ENCODE results near the gene CLIC4.
"Not testable (repeated sequence)": the region's sequence is repeated elsewhere in the genome, so short reads cannot be mapped to it uniquely, and the experiment has no call there.

The CLIC4 gene

DNA sequence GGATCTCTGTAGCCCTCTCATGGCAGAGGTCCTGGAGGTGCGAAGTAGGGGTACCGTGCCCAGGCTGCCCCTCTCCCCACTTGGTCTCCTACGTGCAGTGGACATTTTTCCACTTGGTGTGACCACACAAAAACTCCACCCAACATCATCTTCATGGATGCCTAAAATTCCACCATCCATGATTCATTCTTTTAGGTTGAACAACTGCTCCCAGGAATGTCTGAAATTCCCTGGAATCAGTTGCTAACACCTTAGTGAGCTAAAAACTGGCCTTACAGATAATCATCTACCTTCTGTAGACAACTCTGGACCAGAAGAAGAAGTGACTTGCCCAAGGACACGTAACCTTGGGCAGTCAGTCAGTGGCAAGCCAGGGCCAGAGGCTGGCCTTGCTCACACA, 32.1 kb upstream of the CLIC4 start:
- TF ChIP-seq, protein P1, sequence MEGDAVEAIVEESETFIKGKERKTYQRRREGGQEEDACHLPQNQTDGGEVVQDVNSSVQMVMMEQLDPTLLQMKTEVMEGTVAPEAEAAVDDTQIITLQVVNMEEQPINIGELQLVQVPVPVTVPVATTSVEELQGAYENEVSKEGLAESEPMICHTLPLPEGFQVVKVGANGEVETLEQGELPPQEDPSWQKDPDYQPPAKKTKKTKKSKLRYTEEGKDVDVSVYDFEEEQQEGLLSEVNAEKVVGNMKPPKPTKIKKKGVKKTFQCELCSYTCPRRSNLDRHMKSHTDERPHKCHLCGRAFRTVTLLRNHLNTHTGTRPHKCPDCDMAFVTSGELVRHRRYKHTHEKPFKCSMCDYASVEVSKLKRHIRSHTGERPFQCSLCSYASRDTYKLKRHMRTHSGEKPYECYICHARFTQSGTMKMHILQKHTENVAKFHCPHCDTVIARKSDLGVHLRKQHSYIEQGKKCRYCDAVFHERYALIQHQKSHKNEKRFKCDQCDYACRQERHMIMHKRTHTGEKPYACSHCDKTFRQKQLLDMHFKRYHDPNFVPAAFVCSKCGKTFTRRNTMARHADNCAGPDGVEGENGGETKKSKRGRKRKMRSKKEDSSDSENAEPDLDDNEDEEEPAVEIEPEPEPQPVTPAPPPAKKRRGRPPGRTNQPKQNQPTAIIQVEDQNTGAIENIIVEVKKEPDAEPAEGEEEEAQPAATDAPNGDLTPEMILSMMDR (IDR thresholded peaks at IDR 0.05; ENCODE audit: borderline replicate concordance, insufficient read depth, low read depth, low read length): no peak
- no peak overlapping the region for H3K4me3 ChIP-seq (ENCODE audit: low read depth, low read length)

DNA sequence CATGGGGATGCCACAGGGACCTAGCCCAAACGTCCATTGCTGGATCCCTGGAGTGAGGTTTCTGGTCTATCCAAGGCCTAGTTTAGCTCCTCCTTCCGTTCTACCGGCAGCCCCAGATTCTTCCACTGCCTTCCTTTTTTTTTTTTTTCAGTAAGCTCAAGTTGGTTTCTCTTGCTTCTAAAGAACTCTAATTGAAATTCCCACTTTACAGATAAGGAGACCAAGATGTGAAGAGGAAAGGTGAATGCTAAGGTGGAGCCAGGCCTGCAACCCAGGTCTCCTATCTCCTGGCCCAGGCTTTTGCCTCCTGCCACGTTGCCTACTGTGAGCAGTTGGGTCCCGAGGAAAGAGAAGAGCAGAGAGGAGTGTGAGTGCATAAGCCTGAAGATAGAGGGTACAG, 31.5 kb upstream of the CLIC4 start:
- TF ChIP-seq, protein P1 (IDR thresholded peaks at IDR 0.05; ENCODE audit: borderline replicate concordance, insufficient read depth, low read depth, low read length): no peak
- no peak overlapping the region for H3K4me3 ChIP-seq (ENCODE audit: low read depth, low read length)

DNA sequence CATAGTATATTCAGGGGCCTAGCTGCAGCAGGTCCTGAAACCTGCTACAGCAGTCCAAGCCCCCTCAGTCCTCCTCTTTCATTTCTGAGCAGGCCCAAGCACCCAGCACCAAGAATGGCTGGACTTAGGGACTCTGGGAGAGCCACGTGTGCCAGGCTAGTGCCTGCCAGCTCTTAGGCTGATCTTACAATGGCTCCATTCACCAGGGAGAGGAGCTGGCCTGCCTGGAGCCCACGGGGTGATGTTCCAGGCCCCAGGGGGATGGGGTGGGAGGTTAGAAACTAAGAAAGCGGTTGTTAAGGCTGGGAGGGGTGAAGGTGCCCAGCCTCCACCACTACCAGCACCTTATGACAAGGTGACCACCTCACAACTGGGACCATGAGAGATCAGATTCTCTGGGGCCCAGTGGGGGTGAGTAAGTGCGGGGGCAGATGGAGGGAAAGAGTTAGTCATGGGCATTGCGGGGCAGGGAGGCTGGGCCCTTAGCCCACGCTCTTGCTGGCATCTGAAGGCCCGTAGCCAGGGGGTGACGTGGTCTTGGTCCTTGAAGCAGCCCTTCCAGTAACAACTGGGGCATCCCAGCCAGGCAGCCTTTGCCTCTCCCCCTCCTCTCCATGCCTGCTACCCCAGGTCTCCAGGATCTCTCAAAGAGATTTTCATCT, 30.3 kb upstream of the CLIC4 start:
- no peak overlapping the region for H3K4me3 ChIP-seq (ENCODE audit: low read depth, low read length)
- TF ChIP-seq, protein P1 (IDR thresholded peaks at IDR 0.05; ENCODE audit: borderline replicate concordance, insufficient read depth, low read depth, low read length): no peak

DNA sequence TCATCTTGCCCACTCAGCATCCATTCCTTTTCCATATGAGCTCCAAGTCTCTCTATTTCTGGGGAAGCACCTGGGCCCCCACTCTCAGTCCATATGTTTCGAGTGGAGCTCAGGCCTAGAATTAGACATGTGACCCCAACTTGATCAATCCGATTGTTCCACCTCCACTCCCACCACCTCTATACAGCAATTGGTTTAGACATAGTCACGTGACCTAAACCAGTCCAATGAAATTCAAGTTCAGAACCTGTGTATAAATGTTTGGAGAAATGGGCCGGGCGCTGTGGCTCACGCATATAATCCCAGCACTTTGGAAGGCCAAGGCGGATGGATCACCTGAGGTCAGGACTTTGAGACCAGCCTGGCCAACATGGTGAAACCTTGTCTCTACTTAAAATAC, 29.6 kb upstream of the CLIC4 start:
- H3K4me3 ChIP-seq (ENCODE audit: low read depth, low read length): no peak overlapping the region
- TF ChIP-seq, protein P1 (IDR thresholded peaks at IDR 0.05; ENCODE audit: borderline replicate concordance, insufficient read depth, low read depth, low read length): no peak

DNA sequence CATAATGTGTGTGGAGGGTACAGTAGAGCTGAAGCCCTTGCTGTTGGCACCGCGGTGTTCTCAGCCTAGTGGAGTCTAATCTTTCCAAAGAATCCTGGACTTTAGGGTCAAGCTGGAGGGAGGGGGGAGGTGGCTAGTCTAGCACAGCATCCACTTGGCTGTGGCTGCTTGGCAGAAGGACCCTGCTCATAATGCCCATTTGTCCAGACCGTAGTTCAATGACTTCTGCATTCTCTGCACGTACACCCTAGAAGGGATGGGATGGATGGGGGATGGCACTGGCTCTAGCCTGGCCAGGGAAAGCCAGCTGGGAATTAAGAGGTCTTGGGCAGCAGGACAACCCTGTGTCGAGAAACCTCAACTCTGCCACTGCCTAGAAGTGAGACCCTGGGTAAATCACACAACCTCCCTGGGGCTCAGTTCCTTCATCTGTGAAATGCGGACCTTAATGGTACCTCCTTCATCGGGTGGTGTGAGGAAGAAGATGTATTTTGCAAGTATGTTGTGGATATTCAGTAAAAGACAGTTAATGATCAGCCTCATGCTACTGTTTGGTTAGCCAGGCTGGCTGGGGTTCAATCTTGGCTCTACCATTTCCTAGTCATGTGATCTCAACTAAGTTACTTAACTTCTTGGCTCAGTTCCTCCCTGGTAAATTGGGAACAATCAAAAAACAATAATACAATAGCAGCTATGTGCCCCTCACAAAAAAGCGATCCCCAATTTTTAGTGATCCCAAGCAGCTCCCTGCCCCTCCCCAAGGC, 27.2 kb upstream of the CLIC4 start:
- no peak overlapping the region for H3K4me3 ChIP-seq (ENCODE audit: low read depth, low read length)
- TF ChIP-seq, protein P1 (IDR thresholded peaks at IDR 0.05; ENCODE audit: borderline replicate concordance, insufficient read depth, low read depth, low read length): no peak

DNA sequence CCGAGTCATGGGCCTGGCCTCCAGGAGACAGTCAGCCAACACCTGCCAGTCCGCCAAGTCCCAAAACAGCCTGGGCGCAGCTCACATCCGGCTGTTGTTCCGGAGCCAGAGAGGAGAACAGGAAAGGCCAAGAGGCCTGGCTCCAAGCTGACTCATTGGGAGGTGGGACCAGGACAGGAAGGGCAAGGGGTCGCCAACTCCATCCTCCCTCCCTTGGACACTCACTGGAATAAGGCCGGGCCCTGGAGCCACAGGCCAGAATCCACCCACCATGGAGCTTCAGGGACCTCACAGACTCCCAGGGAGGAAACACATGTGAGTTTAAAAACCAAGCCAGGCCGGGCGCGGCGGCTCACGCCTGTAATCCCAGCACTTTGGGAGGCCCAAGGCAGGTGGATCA, 25.1 kb upstream of the CLIC4 start:
- TF ChIP-seq, protein P1 (IDR thresholded peaks at IDR 0.05; ENCODE audit: borderline replicate concordance, insufficient read depth, low read depth, low read length): no peak
- no peak overlapping the region for H3K4me3 ChIP-seq (ENCODE audit: low read depth, low read length)

DNA sequence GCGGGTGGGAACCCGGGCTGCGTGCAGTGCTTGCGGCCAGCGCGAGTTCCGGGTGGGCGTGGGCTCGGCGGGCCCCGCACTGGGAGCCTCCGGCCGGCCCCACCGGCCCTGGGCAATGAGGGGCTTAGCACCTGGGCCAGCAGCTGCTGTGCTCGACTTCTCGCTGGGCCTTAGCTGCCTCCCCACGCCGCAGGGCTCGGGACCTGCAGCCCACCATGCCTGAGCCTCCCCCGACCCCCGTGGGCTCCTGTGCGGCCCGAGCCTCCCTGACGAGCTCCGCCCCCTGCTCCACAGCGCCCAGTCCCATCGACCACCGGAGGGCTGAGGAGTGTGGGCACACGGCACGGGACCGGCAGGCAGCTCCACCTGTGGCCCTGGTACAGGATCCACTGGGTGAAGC, 23.7 kb upstream of the CLIC4 start:
- TF ChIP-seq, protein P1 (IDR thresholded peaks at IDR 0.05; ENCODE audit: borderline replicate concordance, insufficient read depth, low read depth, low read length): no peak

DNA sequence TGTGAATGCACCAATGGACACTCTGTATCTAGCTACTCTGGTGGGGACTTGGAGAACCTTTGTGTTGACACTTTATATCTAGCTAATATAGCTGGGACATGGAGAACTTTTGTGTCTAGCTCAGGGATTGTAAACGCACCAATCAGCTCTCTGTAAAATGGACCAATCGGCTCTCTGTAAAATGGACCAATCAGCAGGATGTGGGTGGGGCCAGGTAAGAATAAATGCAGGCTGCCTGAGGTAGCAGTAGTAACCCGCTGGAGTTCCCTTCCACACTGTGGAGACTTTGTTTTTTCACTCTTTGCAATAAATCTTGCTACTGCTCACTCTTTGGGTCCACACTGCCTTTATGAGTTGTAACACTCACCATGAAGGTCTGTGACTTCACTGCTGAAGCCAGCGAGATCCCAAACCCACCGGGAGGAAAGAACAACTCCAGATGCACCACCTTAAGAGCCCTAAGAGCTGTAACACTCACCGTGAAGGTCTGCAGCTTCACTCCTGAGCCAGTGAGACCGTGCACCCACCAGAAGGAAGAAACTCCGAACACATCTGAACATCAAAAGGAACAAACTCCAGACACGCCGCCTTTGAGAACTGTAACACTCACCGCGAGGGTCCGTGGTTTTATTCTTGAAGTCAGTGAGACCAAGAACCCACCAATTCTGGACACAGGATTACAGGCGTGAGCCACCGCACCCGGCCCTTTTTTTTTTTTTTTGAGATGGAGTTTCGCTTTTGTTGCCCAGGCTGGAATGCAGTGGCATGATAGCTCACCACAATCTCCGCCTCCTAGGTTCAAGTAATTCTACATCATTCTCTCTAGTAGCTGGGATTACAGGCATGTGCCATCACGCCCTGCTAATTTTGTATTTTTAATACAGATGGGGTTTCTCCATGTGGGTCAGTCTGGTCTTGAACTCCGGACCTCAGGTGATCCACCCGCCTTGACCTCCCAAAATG, 22.9 kb upstream of the CLIC4 start:
- H3K4me3 ChIP-seq (ENCODE audit: low read depth, low read length): not testable (repeated sequence)

More for the DNA sequence above, 23.7 kb upstream of the CLIC4 start:
- no peak overlapping the region for H3K4me3 ChIP-seq (ENCODE audit: low read depth, low read length)

All from GM12875 (cell line).